Subcutaneous adipose tissue (tissue), 4 donors: Measurements from ENCODE around the gene BACH2. TPM values are rescaled to one million over a fixed set of nuclear protein-coding genes. Genes with fewer than 3 reads are reported as not detected.

ENCODE experiments used
- total RNA-seq, 4 donors: library from RNA; depleted of rRNA; stranded (reverse); fragments of >200 nt; gene quantifications; one replicate each; pipeline ENCODE4 v1.1.0, GENCODE V29; 2016
- TF ChIP-seq, protein P1 (sequence below): fragments of 450-650 bp; IDR thresholded peaks from one replicate; pipeline ENCODE4 v1.5.1; 2016; ENCODE audit warnings: low read depth, mild to moderate bottlenecking, control low read depth, antibody characterized with exemption, moderate library complexity

The BACH2 gene
- total RNA-seq, 4 donors from 2014 or later = 1.7 to 15.4 (median 3.9) TPM

DNA sequence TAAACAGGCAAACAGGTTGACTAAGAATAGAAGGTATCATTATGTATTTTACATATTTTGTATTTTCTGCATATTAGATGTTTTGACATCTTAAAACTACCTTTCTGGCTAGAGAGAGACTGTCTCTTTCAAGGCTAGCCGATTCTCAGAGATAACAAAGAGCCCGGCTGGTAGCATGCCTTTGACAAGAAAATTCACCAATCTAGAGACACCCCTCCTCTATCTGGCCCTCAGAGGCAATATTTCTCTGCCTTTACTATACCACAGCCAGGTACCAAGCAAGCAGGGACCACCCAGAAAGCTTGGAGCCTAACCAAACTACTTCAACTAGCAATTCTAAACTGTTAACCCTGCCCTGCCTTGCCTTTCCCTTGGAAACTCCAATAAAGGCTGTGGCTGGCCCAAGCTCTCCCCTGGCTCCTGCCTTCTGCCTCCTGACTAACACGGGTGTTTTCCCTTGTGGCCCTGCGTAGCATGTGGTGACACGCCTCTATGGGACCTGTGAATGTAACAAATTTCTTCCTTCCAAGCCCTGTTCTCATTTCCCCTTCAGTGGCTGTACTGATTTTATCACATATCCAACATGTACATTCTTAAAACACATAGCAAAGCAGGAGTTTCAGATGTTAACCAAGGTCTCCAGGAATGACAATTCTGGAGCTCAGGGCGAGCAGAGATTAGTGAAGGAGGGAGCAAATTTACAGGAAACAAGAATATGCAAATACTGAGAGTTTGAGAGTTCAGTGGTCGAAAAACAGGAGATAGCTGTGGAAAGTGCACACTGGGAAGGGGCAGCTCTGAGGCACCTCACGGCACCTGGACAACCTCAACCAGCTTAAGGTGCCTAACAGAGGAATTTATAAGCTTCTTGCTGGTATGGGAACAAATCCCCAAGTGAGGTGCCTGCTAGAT is 120.8 kb downstream of the BACH2 start:
- TF ChIP-seq, protein P1, sequence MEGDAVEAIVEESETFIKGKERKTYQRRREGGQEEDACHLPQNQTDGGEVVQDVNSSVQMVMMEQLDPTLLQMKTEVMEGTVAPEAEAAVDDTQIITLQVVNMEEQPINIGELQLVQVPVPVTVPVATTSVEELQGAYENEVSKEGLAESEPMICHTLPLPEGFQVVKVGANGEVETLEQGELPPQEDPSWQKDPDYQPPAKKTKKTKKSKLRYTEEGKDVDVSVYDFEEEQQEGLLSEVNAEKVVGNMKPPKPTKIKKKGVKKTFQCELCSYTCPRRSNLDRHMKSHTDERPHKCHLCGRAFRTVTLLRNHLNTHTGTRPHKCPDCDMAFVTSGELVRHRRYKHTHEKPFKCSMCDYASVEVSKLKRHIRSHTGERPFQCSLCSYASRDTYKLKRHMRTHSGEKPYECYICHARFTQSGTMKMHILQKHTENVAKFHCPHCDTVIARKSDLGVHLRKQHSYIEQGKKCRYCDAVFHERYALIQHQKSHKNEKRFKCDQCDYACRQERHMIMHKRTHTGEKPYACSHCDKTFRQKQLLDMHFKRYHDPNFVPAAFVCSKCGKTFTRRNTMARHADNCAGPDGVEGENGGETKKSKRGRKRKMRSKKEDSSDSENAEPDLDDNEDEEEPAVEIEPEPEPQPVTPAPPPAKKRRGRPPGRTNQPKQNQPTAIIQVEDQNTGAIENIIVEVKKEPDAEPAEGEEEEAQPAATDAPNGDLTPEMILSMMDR = no peak

DNA sequence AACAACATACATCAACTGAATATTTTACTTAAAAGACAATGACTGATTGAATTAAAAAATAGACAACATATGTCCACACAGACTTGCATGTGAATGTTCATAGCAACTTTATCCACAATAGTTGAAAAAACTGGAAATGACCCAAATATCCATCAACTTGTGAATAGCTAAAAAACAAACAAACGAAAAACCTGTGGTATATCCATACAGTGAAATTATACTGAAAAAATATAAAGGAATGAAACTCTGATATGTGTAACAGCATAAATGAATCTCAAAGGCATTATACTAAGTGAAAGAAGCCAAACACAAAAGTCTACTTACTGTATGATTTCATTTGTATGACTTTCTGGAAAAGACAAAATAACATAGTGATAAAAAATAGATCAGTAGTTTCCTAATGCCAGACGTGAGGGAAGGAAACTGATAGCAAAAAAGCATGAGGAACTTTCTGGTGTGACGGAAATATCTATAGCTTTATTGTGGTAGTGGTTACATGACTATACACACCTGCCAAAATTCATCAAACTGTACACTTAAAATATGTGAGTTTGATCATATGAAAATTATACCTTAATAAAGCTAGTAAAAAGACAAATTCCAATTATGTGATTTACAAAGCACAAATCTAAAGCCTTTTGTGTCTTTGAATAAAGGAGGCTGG is 123.2 kb downstream of the BACH2 start:
- TF ChIP-seq, protein P1 = no peak

DNA sequence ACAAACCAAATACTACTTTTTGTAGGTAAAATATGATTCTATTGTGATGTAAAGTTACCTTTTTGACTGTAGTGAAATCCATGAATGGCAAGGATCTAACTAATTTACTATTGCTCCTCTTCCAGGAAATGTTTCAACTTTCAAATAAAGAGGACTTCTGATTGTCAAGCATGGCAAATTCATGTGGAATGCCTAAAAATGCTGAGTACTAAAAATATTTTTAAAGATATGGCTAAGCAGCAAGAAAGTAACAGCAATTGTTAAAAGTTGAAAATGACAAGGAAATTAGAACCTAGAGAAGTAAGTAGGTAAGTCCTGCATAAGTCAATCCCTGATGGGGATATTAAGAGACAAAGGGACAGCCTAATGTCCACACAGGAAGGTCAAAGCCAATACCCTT is 126.0 kb downstream of the BACH2 start:
- TF ChIP-seq, protein P1 = no peak

DNA sequence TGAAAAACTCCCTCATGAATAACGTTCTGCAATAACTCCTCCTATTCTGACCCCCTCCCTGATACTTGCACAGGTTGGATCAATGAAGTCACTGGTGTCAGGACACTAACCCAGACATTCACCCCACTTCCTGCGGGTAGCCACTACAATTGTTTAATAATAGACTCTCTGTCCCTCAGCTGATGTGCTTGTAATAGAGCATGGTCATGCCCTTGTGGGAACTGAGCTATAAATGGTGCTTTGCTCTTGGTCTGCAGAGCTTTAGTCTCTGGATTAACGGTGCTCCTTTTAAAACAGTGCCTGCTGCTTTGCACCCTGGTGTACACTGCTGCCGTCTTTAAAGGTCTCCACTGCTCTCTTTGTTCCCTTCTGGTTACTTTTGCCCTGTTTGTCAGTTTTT is 127.3 kb downstream of the BACH2 start:
- TF ChIP-seq, protein P1 = no peak

DNA sequence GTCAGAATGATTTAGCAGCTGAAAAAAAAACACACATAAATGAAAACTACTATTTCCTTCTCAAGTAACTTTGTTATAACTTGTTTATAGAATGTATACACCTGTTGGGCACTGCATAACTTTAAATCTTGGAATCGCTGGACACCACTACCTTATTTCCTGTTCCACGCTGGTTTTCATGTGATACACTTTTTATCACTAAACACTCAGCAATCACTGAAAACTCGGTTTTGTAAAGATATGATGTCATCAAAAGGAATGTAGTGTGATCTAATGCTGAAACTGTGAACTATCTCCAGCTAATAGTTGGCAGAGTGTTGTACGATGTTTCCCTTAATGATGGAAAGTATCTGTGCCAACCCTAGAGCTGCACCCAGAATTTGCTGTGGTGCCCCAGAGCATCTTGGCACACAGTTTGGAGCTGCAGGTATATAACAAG is 127.9 kb downstream of the BACH2 start:
- TF ChIP-seq, protein P1 = no peak

DNA sequence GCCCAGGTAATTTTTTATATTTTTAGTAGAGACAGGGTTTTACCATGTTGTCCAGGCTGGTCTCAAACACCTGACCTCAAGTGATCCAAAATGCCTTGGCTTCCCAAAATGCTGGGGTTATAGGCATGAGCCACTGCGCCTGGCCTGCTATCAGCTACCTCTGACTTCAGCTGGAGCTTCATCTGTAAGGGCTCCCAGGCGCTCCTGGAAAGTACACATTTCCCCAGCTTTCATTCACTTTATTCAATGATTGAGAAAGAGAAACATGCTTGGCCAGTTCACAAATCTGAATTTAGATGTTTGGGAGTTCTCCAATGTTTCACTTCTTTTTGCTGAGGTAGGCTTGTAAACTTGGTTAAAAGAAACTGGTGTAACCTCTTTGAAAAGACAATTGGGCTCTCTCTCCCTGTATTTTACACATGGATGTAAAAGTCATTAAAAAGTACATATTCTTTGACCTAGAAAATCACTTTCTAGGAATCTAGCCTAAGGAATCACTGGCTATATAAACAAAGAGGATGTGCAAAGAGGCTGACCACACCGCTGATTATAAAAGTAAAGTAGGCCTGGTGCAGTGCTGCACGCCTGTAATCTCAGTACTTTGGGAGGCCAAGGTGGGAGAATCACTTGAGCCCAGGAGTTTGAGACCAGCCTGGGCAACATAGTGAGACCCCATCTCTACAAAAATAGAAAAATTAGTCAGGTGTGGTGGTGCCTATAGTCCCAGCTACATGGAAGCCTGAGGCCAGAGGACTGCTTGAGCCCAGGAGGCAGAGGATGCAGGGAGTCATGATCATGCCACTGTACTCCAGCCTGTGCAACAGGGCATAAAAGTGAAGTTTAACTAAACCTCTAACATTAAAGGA is 128.9 kb downstream of the BACH2 start:
- TF ChIP-seq, protein P1 = no peak
